GM18873 (cell line): Measurements from ENCODE around the gene TBK1.
A peak's percentile ranks its signal among the peaks of the same experiment; 100 is the strongest.

Experiments
- ATAC-seq: cut with Tn5 transposase; IDR thresholded peaks from one replicate; pipeline ENCODE4 v1.9.1; 2021; ENCODE audit warnings: mild to moderate bottlenecking, moderate library complexity, moderate number of reproducible peaks; ENCODE audit not compliant: unreplicated experiment, low FRiP score

The TBK1 gene

GRCh38 chr12:64451687-64452558 lies at the start of gene TBK1:
Gene TBK1, plus strand, starts transcription at chr12:64452120. Its CDS starts 3,751 bp downstream, at chr12:64455871.
- ATAC-seq, result peak; percentile 65

DNA sequence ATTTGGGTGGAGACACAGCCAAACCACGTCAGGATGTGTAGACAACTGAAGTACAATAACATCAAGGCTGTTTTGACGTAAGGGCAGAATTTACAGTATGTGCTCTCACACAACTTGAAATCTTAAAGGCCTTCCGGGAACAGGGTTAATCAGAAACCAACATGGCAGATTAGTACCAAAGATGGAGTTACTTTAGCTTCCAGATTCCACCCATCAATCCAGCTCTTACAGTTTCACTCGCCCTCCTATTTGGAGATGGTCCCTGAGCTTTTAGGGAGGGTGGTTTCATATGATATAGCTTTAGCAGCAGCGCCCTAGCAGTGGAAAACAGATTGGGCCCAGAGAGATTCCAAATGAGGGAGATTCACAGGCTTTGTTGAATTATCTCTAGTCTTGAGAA lies 49.7 kb upstream of the TBK1 start:
- ATAC-seq, result no peak

GRCh38 chr12:64403707-64404469 lies 48.0 kb upstream of the TBK1 start, which contains the start of gene XPOT:
Gene XPOT, plus strand, starts transcription at chr12:64404392. Its CDS starts 5,644 bp downstream, at chr12:64410036.
- peak; percentile 97 for ATAC-seq

DNA sequence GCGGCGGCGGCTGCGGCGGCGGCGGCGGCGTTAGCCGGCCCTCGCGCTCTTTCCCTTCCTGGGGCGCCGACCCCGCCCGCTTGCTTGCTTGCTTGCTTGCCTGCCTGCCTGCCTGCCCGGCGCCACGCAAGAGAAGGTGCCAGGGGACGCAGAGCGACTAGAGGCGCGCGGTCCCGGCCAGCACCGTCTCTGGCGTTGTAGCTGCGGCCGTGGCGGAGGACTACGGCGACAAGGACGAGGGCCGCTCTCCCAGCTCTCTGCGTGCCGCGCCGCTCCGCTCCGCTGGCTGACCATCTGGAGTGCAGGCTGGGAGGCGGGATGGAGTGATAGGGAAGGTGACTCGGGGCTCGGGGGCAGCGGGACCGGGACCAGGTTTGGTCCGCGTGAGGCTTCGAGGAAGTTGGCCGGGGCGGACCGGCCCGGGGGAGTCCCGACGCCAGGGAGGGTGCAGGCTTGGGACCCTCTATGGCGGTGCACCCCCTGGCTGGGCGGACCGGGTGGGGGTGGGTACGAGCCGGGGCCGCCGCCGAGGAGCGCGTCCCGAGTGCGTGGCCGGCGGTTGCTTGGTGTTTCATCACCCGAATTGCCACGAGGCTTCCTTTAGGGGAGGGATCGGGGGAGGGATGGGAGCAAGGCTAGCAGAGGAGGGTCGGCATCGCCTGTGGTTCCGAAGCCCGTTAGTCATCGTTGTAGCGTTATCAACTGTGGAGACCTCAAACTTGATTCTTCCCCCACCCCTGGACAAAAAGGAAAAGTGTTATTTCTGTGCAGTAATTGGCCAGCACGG lies 47.3 kb upstream of the TBK1 start:
- peak; percentile 50 for ATAC-seq

DNA sequence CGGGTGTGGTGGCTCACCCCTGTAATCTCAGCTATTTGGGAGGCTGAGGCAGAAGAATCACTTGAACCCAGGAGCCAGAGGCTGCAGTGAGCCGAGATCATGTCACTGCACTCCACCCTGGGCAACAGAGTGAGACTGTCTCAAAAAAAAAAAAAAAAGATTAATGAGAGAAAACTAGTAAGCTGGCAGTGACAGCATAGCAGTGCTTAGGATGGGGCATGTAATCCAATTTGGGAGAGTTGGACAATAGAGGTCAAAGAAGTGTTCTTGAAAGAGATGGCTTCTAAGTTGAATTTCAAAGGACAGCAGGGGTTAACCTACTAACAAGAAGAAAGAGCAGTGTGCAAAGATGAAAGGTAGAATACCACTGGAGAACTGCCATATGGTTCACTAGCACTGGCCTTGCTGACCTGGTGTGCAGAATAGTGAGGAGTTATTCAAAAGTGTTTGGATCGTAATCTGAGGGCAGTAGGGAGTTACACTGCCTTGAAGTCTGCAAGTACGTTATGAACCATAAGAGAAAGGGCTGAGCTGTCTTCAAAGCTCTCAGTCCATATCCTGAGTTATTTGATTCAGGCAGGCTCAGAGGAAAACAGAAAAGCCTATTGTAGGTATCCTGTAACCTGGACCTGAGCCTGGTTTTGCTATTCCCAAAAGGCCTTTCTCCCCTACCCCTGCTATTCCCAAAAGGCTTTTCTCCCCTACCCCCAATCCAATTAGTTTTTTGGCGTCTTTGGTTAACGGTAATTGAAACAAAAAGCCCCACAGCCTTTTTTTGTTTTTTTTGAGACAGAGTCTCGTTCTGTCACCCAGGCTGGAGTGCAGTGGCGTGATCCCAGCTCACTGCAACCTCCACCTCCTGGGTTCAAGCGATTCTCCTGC lies 44.3 kb upstream of the TBK1 start:
- ATAC-seq, result no peak

- no peak for ATAC-seq
These were observed 40.5 kb upstream of the TBK1 start for GRCh38 chr12:64411427-64411826.

GRCh38 chr12:64412459-64412858 lies 39.5 kb upstream of the TBK1 start:
- no peak for ATAC-seq

DNA sequence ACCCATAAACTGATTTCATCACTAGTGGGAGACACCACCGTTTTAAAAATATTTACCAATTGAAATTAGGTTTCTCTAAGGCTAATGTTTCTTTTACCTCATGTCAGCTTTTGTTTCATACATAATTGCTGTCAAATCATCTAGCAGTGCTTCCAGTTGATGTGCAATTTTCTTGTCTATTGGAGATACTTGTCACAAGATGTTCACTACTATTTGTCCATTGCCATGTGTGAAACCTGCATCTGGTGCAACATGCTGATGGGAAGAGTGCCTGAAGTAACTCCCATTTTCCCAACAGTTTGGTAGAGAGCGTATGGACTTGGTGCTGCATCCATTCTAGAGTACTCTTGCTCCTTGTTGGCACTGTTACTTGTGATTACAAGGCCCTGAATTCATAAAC lies 38.0 kb upstream of the TBK1 start:
- no peak for ATAC-seq

GRCh38 chr12:64418209-64418608 lies 33.7 kb upstream of the TBK1 start:
- ATAC-seq, result no peak

DNA sequence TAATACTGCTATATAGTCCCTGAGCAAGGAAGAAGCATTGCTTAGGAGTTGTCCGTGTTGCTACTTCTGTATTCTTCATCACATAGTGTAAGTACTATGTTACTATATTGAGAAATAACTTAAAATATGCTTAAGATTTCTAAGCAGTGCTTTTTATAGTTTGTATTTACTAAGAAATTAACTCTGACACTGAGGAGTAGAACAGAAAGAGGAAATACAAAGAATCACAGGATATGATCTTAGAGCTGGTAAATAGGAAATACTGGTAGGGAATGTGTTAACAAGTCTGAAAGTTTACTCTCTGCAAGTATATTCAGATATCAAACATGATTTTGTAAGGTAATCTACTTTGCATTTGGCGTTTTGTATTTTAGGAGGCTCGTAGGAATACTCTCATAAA lies 32.2 kb upstream of the TBK1 start:
- no peak for ATAC-seq

GRCh38 chr12:64427988-64428387 lies 23.9 kb upstream of the TBK1 start:
- ATAC-seq, result no peak

- no peak for ATAC-seq
These were observed 23.0 kb upstream of the TBK1 start for GRCh38 chr12:64428956-64429355.

- ATAC-seq, result no peak
These were observed 21.0 kb upstream of the TBK1 start for GRCh38 chr12:64430886-64431285.

DNA sequence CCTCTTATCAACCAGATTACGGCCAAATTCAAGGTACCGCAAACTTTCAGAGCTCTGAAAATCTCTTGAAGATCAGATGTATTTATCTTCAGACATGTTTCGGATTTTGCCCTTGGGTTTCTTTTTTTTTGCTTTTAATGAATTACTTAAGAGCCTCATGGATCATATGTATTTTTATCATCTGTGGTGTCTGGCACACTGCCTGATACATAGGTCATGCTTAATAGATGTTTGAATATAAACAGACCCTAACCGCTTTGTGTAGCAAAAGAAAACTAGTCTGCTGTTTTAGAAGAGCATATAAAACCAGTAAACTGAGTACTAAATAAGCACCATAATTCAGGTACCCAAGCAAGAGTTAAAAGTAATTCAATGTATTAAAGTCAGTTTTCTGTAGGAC lies 20.1 kb upstream of the TBK1 start:
- ATAC-seq, result no peak

- ATAC-seq, result no peak
These were observed 18.0 kb upstream of the TBK1 start for GRCh38 chr12:64433915-64434314.

- no peak for ATAC-seq
These were observed 11.8 kb upstream of the TBK1 start for GRCh38 chr12:64440100-64440499.

DNA sequence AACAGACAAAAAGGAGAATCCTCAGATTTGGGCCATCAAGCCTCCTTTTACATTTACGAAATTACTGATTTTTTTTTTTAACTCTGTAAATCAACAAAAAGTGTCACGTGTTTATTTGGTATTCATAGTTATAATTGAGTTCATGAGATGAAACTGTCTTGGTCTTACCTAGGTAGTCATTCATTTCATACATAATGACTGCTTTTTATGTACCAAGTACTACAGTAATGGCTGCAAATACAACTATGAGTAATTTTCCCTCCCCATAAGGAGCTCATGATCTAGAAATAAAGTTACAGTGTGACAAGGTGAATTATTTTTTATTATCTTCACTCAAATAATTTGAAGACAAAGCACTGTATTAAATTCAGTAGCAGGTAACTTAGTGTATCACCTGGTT lies 6.4 kb upstream of the TBK1 start:
- no peak for ATAC-seq

- no peak for ATAC-seq
These were observed 5.6 kb upstream of the TBK1 start for GRCh38 chr12:64446295-64446694.

DNA sequence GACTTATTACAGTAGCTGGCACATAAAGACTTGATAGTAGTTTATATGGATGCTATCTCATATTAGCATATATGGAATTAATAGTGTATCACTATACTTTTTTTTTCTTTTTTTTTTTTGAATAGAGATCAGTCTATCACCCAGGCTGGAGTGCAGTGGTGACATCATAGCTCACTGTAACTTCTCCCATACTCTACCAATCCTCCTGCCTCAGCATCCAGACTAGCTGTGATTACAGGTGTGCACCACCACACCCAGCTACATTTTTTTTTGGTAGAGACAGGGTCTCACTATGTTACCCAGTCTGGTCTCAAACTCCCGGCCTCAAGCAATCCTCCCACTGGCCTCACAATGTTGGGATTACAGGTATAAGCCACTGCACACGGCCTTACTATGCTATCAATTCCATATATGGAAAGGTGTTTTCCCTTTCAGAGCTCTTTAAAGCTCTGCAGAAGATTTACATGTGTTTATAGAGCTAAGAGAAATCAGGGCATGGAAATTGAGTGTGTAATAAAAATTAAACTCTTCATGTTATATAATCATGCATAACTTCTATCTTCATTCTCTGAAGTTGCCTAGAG lies 1.8 kb upstream of the TBK1 start:
- no peak for ATAC-seq
